Effector memory CD8-positive, alpha-beta T cell (primary cell): ENCODE results near the gene DSE.

Experiments
- ATAC-seq: fragments of 150-1000 bp; cut with Tn5 transposase; replicated peaks from 2 replicates; pipeline ENCODE4 v1.10.0; 2021; ENCODE audit warnings: mild to moderate bottlenecking, moderate library complexity
- DNase-seq, 3 experiments: peaks; one replicate each; pipeline ENCODE4 v3.0.0; 2021
- H3K27ac Mint-ChIP-seq, 2 donors: one replicate each; pipeline ENCODE4 v1.8.0; 2022; ENCODE audit warnings: mild to moderate bottlenecking in 2 of 2, mixed read lengths in 2 of 2, moderate library complexity in 2 of 2
- H3K27me3 Mint-ChIP-seq, 2 donors: one replicate each; pipeline ENCODE4 v1.8.0; 2022; ENCODE audit warnings: mixed read lengths in 2 of 2
- H3K36me3 Mint-ChIP-seq: one replicate; pipeline ENCODE4 v1.8.0; 2022; ENCODE audit warnings: mild to moderate bottlenecking, moderate library complexity, mixed read lengths; ENCODE audit not compliant: insufficient read depth
- H3K4me1 Mint-ChIP-seq, 2 donors: one replicate each; pipeline ENCODE4 v1.8.0; 2022; ENCODE audit warnings: low read depth in 2 of 2, mixed read lengths in 2 of 2
- H3K4me3 Mint-ChIP-seq, 2 donors: one replicate each; pipeline ENCODE4 v1.8.0; 2022; ENCODE audit warnings: mild to moderate bottlenecking in 2 of 2, mixed read lengths in 2 of 2, moderate library complexity in 2 of 2
- H3K9me3 Mint-ChIP-seq, 2 donors: one replicate each; pipeline ENCODE4 v1.8.0; 2022; ENCODE audit warnings: mixed read lengths in 2 of 2

The DSE gene

GRCh38 chr6:116398316-116399010 is 27.7 kb downstream of the DSE start:
- ATAC-seq (no peak), DNase-seq (no peak)
- H3K27me3 Mint-ChIP-seq = no peaks in the 10 kb centered on the region
- peaks cover 0 to 2% of the 10 kb centered on the region in 2 donors for H3K4me1 Mint-ChIP-seq
- H3K9me3 Mint-ChIP-seq = no peaks in the 10 kb centered on the region
- H3K4me3 Mint-ChIP-seq = no peak overlapping the region
- peaks cover 4% of the 10 kb centered on the region for H3K36me3 Mint-ChIP-seq
- H3K27ac Mint-ChIP-seq = no peak overlapping the region

- Mint-ChIP-seq H3K4me1 (no peaks in the 10 kb centered on the region), H3K4me3 (no peak overlapping the region), H3K9me3 (no peaks in the 10 kb centered on the region), H3K27me3 (no peaks in the 10 kb centered on the region), H3K36me3 (peaks cover 4% of the 10 kb centered on the region), H3K27ac (no peak overlapping the region)
- ATAC-seq = no peak
- DNase-seq = no peak
These were observed 28.5 kb downstream of the DSE start for GRCh38 chr6:116399287-116399686.

- Mint-ChIP-seq H3K27ac (no peak overlapping the region), H3K27me3 (no peaks in the 10 kb centered on the region), H3K9me3 (no peaks in the 10 kb centered on the region), H3K4me3 (no peak overlapping the region), H3K36me3 (peaks cover 4% of the 10 kb centered on the region), H3K4me1 (no peaks in the 10 kb centered on the region)
- no peak for DNase-seq
- ATAC-seq = no peak
These were observed 29.6 kb downstream of the DSE start for GRCh38 chr6:116400328-116400727.

DNA sequence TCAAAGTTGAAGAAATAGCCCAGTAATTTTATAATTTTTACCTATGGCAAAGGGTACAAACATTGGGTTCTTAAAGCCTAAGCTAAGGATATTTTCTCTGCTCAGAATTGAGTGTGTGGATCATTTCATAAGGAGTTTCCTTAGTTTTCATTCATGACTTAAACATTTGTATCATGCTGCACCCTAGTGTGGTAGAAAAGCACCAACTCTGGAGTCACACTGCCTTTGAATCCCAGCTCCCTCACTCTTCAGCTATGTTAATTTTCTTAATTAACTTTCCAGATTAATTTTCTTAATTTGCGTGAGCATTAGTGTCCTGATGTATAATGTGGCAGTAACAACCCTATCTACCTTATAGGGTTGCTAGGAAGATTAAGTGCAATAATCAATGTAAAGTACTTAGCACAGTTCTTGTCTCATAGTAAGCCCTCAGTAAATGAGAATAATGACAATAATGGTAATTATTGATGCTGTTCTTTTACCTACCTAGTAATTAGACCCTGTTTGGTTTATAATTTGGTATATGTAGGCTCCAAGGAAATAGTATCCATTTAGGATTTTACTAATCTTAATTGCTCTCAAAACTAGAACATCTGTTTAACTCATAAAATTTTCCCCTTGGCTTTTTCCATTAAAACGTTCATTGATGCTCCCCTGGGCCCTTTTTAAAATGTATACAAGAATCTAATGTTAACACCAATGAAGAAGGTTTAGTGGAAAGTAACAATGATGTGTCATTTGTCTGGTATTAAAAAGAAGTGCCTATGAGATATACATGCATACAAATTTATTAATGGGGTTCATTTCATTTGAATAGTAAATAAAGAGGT is 31.6 kb downstream of the DSE start:
- Mint-ChIP-seq H3K36me3 (peaks cover 2% of the 10 kb centered on the region), H3K27me3 (peaks cover 0 to 8% of the 10 kb centered on the region in 2 donors), H3K9me3 (no peaks in the 10 kb centered on the region), H3K27ac (no peak overlapping the region), H3K4me3 (no peak overlapping the region), H3K4me1 (no peaks in the 10 kb centered on the region)
- no peak for ATAC-seq
- no peak for DNase-seq

DNA sequence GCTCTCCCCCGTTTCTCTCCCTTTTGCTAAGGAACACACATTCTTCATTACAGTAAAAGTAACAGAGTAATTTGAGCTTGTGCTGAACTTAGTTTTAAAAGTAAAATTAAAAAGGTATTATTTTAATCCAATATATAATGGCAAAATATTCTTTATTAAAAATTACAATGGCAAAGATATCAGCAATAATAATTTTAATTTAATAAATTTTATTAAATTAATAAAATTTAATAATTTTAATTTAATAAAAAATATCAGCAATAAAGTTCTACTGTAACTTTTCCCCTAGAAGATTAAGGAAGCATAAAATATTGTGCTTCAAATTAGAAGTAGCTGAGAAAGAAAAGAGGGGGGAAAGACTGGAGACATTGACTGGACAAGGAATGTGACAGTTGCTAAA is 32.5 kb downstream of the DSE start:
- DNase-seq (no peak), ATAC-seq (no peak)
- Mint-ChIP-seq H3K4me1 (no peaks in the 10 kb centered on the region), H3K27me3 (peaks cover 0 to 8% of the 10 kb centered on the region in 2 donors), H3K4me3 (no peak overlapping the region), H3K9me3 (no peaks in the 10 kb centered on the region), H3K36me3 (no peaks in the 10 kb centered on the region), H3K27ac (no peak overlapping the region)

DNA sequence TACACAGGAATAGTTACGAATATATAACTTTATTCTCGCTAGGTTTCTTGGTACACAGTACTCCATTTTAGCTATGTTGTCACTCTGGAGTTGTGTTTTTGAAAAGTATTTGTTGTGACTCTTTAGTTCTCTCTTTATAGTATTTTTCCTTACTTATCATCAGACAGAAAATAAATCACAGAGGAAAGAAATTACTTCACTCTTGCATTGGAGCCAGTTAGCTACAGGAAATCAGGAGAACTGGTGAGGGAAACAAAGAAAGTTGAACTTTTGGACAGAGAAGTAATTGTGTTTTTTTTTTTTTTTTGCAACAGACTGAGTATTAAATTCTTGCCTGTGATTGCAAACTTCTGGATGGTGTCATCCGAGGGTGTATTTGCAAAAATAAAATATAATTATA is 33.9 kb downstream of the DSE start:
- Mint-ChIP-seq H3K36me3 (no peaks in the 10 kb centered on the region), H3K4me1 (no peaks in the 10 kb centered on the region), H3K27ac (no peak overlapping the region), H3K27me3 (peaks cover 0 to 8% of the 10 kb centered on the region in 2 donors), H3K9me3 (no peaks in the 10 kb centered on the region), H3K4me3 (no peak overlapping the region)
- DNase-seq (no peak), ATAC-seq (no peak)

DNA sequence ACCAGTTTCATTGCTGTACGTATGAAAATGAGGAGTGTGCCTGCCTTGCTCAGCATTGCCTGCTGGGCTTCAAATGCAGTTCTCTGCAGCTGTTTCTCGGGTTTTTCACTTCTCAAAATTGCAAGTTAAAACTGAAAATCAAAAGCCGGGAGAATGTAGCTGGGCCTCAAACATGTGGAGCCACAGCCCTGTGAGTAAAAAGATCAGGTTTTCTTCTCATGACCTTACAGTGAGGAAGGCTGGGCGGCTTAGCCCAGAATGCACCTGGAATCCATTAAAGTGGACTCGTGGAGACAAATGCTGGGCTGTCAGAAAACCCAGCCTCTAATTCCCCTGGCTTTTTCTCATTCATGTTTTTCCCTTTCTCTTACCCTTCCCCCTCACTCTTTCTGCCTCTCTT is 34.4 kb downstream of the DSE start:
- no peaks in the 10 kb centered on the region for H3K9me3 Mint-ChIP-seq
- DNase-seq (no peak), ATAC-seq (no peak)
- no peak overlapping the region for H3K4me3 Mint-ChIP-seq
- no peak overlapping the region for H3K27ac Mint-ChIP-seq
- H3K27me3 Mint-ChIP-seq = peaks cover 0 to 8% of the 10 kb centered on the region in 2 donors
- H3K4me1 Mint-ChIP-seq = no peaks in the 10 kb centered on the region
- H3K36me3 Mint-ChIP-seq = no peaks in the 10 kb centered on the region

DNA sequence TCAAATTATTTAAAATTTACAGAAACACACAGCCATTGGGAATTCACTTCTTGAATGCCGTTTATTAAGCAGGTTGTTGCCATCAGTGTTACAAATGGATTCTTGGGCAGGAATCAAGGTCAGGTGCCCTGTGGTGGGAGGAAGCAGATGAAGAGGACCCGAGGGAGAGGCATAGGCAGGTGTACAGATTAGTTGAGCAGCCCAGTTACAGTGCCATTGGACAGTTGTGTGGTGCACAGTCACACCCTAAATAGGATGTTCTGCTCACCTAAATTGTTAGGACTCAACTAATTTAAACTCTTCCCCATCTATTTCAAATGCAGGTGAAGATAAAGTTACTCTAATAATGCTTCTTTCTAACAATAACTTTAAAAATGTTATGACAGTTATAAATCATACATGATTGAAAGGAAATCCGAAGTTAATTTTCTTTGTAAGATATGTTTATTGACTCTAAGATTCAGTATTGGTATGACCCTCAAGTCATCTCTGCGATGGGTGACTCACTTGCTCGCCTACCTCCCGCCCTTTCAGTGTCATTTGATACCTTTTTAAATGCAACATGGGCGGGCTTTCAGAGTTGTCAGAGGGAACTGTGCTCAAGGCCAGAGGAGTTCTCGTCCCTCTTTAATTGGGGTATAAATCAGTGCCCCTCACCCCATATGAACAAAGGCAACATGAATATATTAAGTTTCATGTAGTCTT is 35.1 kb downstream of the DSE start:
- no peak overlapping the region for H3K27ac Mint-ChIP-seq
- H3K4me1 Mint-ChIP-seq = no peaks in the 10 kb centered on the region

GRCh38 chr6:116406678-116407345 is 36.1 kb downstream of the DSE start:
- H3K4me1 Mint-ChIP-seq = no peaks in the 10 kb centered on the region
- ATAC-seq (no peak), DNase-seq (no peak)
- H3K27me3 Mint-ChIP-seq = peaks cover 0 to 8% of the 10 kb centered on the region in 2 donors
- no peaks in the 10 kb centered on the region for H3K9me3 Mint-ChIP-seq
- no peak overlapping the region for H3K27ac Mint-ChIP-seq
- H3K4me3 Mint-ChIP-seq = no peak overlapping the region
- H3K36me3 Mint-ChIP-seq = no peaks in the 10 kb centered on the region

More for the DNA sequence above, 35.1 kb downstream of the DSE start:
- ATAC-seq (no peak), DNase-seq (no peak)
- H3K9me3 Mint-ChIP-seq = no peaks in the 10 kb centered on the region
- peaks cover 0 to 8% of the 10 kb centered on the region in 2 donors for H3K27me3 Mint-ChIP-seq
- no peaks in the 10 kb centered on the region for H3K36me3 Mint-ChIP-seq
- H3K4me3 Mint-ChIP-seq = no peak overlapping the region

- H3K27ac Mint-ChIP-seq = no peak overlapping the region
These were observed 37.7 kb downstream of the DSE start for GRCh38 chr6:116408491-116408890.

GRCh38 chr6:116409756-116410155 is 39.0 kb downstream of the DSE start:
- no peaks in the 10 kb centered on the region for H3K9me3 Mint-ChIP-seq
- no peak for DNase-seq
- no peak overlapping the region for H3K27ac Mint-ChIP-seq
- peaks cover 0 to 2% of the 10 kb centered on the region in 2 donors for H3K4me1 Mint-ChIP-seq
- ATAC-seq = peak; percentile 33
- peaks cover 0 to 8% of the 10 kb centered on the region in 2 donors for H3K27me3 Mint-ChIP-seq
- H3K36me3 Mint-ChIP-seq = peaks cover 3% of the 10 kb centered on the region
- H3K4me3 Mint-ChIP-seq = no peak overlapping the region

More at GRCh38 chr6:116408491-116408890, 37.7 kb downstream of the DSE start:
- H3K4me3 Mint-ChIP-seq = no peak overlapping the region
- H3K27me3 Mint-ChIP-seq = peaks cover 0 to 8% of the 10 kb centered on the region in 2 donors
- no peak for ATAC-seq
- no peaks in the 10 kb centered on the region for H3K9me3 Mint-ChIP-seq
- peaks cover 0 to 2% of the 10 kb centered on the region in 2 donors for H3K4me1 Mint-ChIP-seq
- no peak for DNase-seq
- H3K36me3 Mint-ChIP-seq = peaks cover 3% of the 10 kb centered on the region

GRCh38 chr6:116411284-116411623 is 40.5 kb downstream of the DSE start:
- Mint-ChIP-seq H3K9me3 (no peaks in the 10 kb centered on the region), H3K27ac (no peak overlapping the region), H3K27me3 (peaks cover 0 to 8% of the 10 kb centered on the region in 2 donors), H3K36me3 (peaks cover 3% of the 10 kb centered on the region), H3K4me1 (peaks cover 0 to 2% of the 10 kb centered on the region in 2 donors), H3K4me3 (no peak overlapping the region)
- ATAC-seq (no peak), DNase-seq (no peak)

- Mint-ChIP-seq H3K4me1 (peaks cover 0 to 2% of the 10 kb centered on the region in 2 donors), H3K27me3 (no peaks in the 10 kb centered on the region), H3K4me3 (no peak overlapping the region), H3K9me3 (no peaks in the 10 kb centered on the region), H3K27ac (no peak overlapping the region), H3K36me3 (peaks cover 3% of the 10 kb centered on the region)
- no peak for DNase-seq
- no peak for ATAC-seq
These were observed 41.5 kb downstream of the DSE start for GRCh38 chr6:116412270-116412669.
